Measurements from ENCODE around the gene ACOXL. TPM values are rescaled to one million over a fixed set of nuclear protein-coding genes. Genes with fewer than 3 reads are reported as not detected.

The ACOXL gene
- total and polyA plus RNA-seq, 2 of the 8 experiments (the other 6 are each of a cell fraction or from before 2014, with no cell fraction given), result 11.4 to 20.6 TPM

- Histone ChIP-seq H3K4me2 (ENCODE audit: insufficient read depth in 1 of 2, low read depth in 2 of 2, low read length in 2 of 2) (no peak overlapping the region), H3K56ac (replicated peaks; ENCODE audit: insufficient read length, low read depth, low read length) (no peak overlapping the region), H3K23me2 (ENCODE audit: low read depth, low read length) (no peaks in the 10 kb centered on the region), H2BK5ac (ENCODE audit: low read depth, low read length) (no peak overlapping the region), H3K27me3 (replicated peaks in 1 of 4; ENCODE audit: control insufficient read depth in 3 of 4, extremely low read depth in 1 of 4, insufficient read depth in 3 of 4, low read length in 3 of 4) (no peaks in the 10 kb centered on the region), H4K91ac (replicated peaks; ENCODE audit: insufficient read length, low read length) (no peak overlapping the region), H2BK20ac (ENCODE audit: low read length) (no peak overlapping the region), H4K5ac (ENCODE audit: insufficient read length, low read depth, low read length) (no peak overlapping the region), H3K14ac (ENCODE audit: insufficient read length) (no peak overlapping the region), H3K79me1 (ENCODE audit: low read depth, low read length) (no peaks in the 10 kb centered on the region), H3K4me3 (ENCODE audit: extremely low read depth in 1 of 4, insufficient read depth in 2 of 4, low read depth in 3 of 4, low read length in 4 of 4) (no peak overlapping the region), H3K4me1 (replicated peaks in 1 of 4; ENCODE audit: control insufficient read depth in 3 of 4, insufficient read depth in 4 of 4, low read length in 3 of 4) (peaks cover 2 to 13% (median 8%) of the 10 kb centered on the region in 4 experiments), H3K4ac (replicated peaks; ENCODE audit: insufficient read length, low read depth, low read length) (no peak overlapping the region), H2AK5ac (ENCODE audit: low read depth, low read length) (no peak overlapping the region), H3K9me3 (ENCODE audit: insufficient read depth in 2 of 2, low read depth in 1 of 2, low read length in 1 of 2) (no peaks in the 10 kb centered on the region), H2BK12ac (ENCODE audit: low read depth, low read length) (no peak overlapping the region), H3K23ac (ENCODE audit: insufficient read length) (no peak overlapping the region), H2AFZ (ENCODE audit: low read length) (no peak overlapping the region), H2BK15ac (ENCODE audit: low read length) (0 out of 2 replicates have a peak overlapping the region, but pooled peaks have one; percentile 3), H4K8ac (ENCODE audit: extremely low read depth, insufficient read depth, low read length) (no peak overlapping the region), H3K27ac (ENCODE audit: low read depth, low read length) (no peak overlapping the region; the same call in 1 of the 2 replicates), H3K79me2 (ENCODE audit: control insufficient read depth in 1 of 2, insufficient read depth in 2 of 2, low read length in 2 of 2) (no peaks in the 10 kb centered on the region), H3K36me3 (ENCODE audit: control insufficient read depth in 2 of 4, insufficient read depth in 4 of 4, low read length in 3 of 4) (peaks cover 0 to 4% (median 1%) of the 10 kb centered on the region in 4 experiments; a peak in 2 of 8 replicates), H3K9ac (replicated peaks in 1 of 4; ENCODE audit: extremely low read depth in 1 of 4, low read depth in 3 of 4, low read length in 3 of 4) (no peak overlapping the region), H3K18ac (ENCODE audit: extremely low read depth, low read length) (no peak overlapping the region), H4K20me1 (replicated peaks in 1 of 2; ENCODE audit: control insufficient read depth in 1 of 2, insufficient read depth in 2 of 2, low read length in 2 of 2) (peaks cover 0 to 2% of the 10 kb centered on the region in 2 experiments), H2BK120ac (replicated peaks; ENCODE audit: low read depth, low read length) (no peak overlapping the region)
- TF ChIP-seq CBX8 (IDR thresholded peaks at IDR 0.05; ENCODE audit: borderline replicate concordance, low read depth, low read length), result no peak
- no peak for TF ChIP-seq MAFK (IDR thresholded peaks at IDR 0.05; ENCODE audit: low read depth, low read length)
- TF ChIP-seq FOSL1 (IDR thresholded peaks at IDR 0.05; ENCODE audit: insufficient read depth, low read depth, low read length), result no peak
- TF ChIP-seq RNF2 (IDR thresholded peaks at IDR 0.05; ENCODE audit: borderline replicate concordance, low read depth, low read length, missing control alignments, poor library complexity, severe bottlenecking), result no peak
- TF ChIP-seq CTBP2 (IDR thresholded peaks at IDR 0.05; ENCODE audit: borderline replicate concordance, insufficient read depth, insufficient read length, low read length), result no peak
- no peak for DNase-seq (ENCODE audit: low read depth in 1 of 2, low spot score in 2 of 2)
- 94% methylated on average over 8 of the region's 8 CpGs; no CpG with 5 or more reads in 1 of the 2 experiments for whole genome bisulfite sequencing, 2 experiments (ENCODE audit: extremely low coverage in 1 of 2, insufficient coverage in 1 of 2, insufficient read length in 1 of 2, insufficient replicate concordance in 2 of 2, low coverage in 1 of 2, low lambda C conversion rate in 2 of 2, missing lambda C conversion rate in 1 of 2)
- CTCF ChIA-PET (ENCODE audit: partially characterized antibody), result interaction anchor here (1.1 to 4.7 kb wide), 5 partner anchors 8 to 48 kb away, joined by 4 to 35 read pairs (median 16); no protein-coding TSS in a partner anchor
- POLR2A ChIA-PET (ENCODE audit: partially characterized antibody), result no interaction called here
- no peak for FAIRE-seq
These were observed 128.3 kb downstream of the ACOXL start for GRCh38 chr2:110860630-110861029.
